Keratinocyte (primary cell): ENCODE measurements around the gene PTDSS2.

Source experiments
- EZH2 ChIP-seq: IDR thresholded peaks from one replicate; pipeline ENCODE4 v1.6.1; 2012; ENCODE audit warnings: inconsistent platforms, mild to moderate bottlenecking, low read length, moderate library complexity
- TF ChIP-seq, protein P1 (sequence below), 3 experiments: IDR thresholded peaks in 1 of 3; conservative IDR thresholded peaks in 1 of 3; optimal IDR thresholded peaks in 1 of 3; 2 replicates in 2 of 3; 3 replicates in 1 of 3; pipeline versions ENCODE3 to v1.5.1; 2011; ENCODE audit warnings: low read length in 3 of 3, mild to moderate bottlenecking in 3 of 3, moderate library complexity in 2 of 3, control low read depth in 1 of 3, inconsistent platforms in 1 of 3; ENCODE audit not compliant: insufficient read depth in 2 of 3; ENCODE audit errors: extremely low read depth in 1 of 3

DNA sequence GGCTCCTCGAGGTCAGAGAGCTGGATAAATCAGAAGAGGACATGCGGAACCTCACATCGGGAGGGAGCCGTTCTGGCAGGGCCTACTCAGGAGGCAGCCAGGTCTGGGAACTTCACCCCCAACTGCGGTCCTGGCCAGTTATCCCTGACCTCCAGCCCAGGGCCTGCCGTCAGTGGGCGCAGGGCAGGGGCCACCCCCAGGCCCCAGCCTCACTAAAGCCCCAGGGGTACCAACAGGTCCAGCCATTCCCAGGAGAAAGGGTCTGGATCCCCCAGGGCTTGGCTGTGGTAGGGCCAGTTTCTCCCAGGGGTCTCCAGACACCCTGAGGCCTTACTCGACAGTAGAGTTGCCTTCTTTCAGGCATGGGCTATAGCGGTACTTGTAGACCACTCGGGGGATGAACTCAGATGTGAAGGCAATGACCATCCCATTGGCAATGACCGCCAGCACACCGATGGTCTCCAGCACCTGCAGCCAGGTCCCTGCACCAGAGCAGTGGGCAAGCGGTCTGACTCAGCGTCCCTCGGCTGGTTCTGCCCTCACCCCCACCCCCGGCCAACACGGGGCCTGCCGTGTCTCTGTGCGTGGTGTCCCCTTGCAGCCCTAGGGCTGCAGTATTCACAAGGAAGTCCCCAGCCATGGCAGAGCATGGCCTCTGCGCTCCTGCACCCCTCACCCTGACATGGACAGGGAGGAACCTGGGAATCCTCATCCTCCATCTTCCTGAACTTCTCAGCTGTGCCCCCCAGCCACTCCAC, 30.7 kb upstream of the PTDSS2 start:
- TF ChIP-seq, protein P1, sequence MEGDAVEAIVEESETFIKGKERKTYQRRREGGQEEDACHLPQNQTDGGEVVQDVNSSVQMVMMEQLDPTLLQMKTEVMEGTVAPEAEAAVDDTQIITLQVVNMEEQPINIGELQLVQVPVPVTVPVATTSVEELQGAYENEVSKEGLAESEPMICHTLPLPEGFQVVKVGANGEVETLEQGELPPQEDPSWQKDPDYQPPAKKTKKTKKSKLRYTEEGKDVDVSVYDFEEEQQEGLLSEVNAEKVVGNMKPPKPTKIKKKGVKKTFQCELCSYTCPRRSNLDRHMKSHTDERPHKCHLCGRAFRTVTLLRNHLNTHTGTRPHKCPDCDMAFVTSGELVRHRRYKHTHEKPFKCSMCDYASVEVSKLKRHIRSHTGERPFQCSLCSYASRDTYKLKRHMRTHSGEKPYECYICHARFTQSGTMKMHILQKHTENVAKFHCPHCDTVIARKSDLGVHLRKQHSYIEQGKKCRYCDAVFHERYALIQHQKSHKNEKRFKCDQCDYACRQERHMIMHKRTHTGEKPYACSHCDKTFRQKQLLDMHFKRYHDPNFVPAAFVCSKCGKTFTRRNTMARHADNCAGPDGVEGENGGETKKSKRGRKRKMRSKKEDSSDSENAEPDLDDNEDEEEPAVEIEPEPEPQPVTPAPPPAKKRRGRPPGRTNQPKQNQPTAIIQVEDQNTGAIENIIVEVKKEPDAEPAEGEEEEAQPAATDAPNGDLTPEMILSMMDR (optimal IDR thresholded peaks at IDR 0.05 in 1 of 3, IDR thresholded peaks at IDR 0.05 in 1 of 3, conservative IDR thresholded peaks at IDR 0.05 in 1 of 3; ENCODE audit: extremely low read depth in 1 of 3, insufficient read depth in 2 of 3, low read length in 3 of 3), result no peak
- no peak for TF ChIP-seq EZH2
